GM12875 (cell line): ENCODE results near the gene PNPLA7.

Experiments
- H3K4me3 ChIP-seq: one replicate; pipeline ENCODE4 v1.5.1; 2011; ENCODE audit warnings: low read depth, low read length, control low read depth
- TF ChIP-seq, protein P1 (sequence below): IDR thresholded peaks from 2 replicates; pipeline ENCODE4 v1.5.1; 2011; ENCODE audit warnings: low read depth, mild to moderate bottlenecking, control low read depth, inconsistent platforms, low read length, moderate library complexity, borderline replicate concordance; ENCODE audit not compliant: insufficient read depth

PNPLA7 gene

GRCh38 chr9:137449931-137450538 is 100.2 kb downstream of the PNPLA7 start:
- TF ChIP-seq, protein P1, sequence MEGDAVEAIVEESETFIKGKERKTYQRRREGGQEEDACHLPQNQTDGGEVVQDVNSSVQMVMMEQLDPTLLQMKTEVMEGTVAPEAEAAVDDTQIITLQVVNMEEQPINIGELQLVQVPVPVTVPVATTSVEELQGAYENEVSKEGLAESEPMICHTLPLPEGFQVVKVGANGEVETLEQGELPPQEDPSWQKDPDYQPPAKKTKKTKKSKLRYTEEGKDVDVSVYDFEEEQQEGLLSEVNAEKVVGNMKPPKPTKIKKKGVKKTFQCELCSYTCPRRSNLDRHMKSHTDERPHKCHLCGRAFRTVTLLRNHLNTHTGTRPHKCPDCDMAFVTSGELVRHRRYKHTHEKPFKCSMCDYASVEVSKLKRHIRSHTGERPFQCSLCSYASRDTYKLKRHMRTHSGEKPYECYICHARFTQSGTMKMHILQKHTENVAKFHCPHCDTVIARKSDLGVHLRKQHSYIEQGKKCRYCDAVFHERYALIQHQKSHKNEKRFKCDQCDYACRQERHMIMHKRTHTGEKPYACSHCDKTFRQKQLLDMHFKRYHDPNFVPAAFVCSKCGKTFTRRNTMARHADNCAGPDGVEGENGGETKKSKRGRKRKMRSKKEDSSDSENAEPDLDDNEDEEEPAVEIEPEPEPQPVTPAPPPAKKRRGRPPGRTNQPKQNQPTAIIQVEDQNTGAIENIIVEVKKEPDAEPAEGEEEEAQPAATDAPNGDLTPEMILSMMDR = no peak
- H3K4me3 ChIP-seq = no peak overlapping the region

- TF ChIP-seq, protein P1 = no peak
- H3K4me3 ChIP-seq = no peak overlapping the region
Measured at GRCh38 chr9:137449081-137449844, 100.9 kb downstream of the PNPLA7 start.

- TF ChIP-seq, protein P1 = no peak
- H3K4me3 ChIP-seq = no peak overlapping the region
Measured at GRCh38 chr9:137448602-137448962, 101.6 kb downstream of the PNPLA7 start.

GRCh38 chr9:137447722-137448601 is 102.2 kb downstream of the PNPLA7 start:
- H3K4me3 ChIP-seq = no peak overlapping the region
- TF ChIP-seq, protein P1 = no peak

- H3K4me3 ChIP-seq = no peak overlapping the region
- TF ChIP-seq, protein P1 = no peak
Measured at GRCh38 chr9:137446851-137447471, 103.2 kb downstream of the PNPLA7 start.

DNA sequence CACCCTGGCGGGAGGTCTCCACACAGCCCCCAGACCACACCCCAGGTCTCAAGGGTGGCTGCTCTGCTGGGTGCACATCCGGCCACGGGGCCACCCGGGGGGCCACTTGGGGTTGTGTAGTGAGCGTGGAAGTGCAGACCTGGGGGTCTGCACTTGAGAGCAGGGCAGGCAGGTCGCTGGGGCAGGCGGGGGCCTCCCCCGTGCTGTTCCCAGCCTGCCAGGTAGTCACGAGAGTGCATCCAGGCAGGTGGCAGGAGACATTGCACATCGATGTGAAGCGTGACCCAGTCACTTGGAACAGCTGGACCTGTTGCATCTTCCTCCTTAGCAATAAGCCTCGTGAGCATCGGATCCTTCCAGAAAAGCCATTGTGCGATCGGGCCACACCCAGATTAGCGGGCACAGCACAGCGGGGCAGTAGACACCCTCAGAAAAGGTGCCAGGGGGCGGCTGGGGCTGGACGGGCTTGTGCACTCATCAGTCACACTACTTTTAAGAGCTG is 104.2 kb downstream of the PNPLA7 start:
- TF ChIP-seq, protein P1 = no peak
- no peak overlapping the region for H3K4me3 ChIP-seq
